NCI-H1092 (cell line): ENCODE data around the gene EIF4E1B.

Source experiments
- DNase-seq: peaks from one replicate; lab custom pipeline; 2025; lab: John Stamatoyannopoulos, UW

The EIF4E1B gene

DNA sequence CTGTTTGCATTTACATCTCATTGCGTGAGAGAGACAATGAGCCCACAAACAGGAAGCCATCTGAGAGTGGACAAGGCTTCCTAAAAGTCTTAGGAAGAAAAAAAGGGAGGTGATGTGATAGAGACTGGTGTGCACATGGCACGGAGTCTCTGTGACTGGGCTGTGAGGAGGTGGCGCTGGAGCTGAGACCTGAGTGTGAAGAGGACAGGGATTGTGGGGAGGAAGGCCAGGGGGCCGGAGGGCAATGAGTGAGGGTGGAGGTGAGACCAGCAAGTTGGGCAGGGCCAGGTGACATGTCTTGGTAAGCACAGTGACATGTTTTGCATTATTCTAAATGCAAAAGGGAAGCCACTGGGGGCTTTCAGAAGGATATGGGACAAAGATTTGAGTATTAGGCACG is 61.9 kb downstream of the EIF4E1B start:
- no peak for DNase-seq

DNA sequence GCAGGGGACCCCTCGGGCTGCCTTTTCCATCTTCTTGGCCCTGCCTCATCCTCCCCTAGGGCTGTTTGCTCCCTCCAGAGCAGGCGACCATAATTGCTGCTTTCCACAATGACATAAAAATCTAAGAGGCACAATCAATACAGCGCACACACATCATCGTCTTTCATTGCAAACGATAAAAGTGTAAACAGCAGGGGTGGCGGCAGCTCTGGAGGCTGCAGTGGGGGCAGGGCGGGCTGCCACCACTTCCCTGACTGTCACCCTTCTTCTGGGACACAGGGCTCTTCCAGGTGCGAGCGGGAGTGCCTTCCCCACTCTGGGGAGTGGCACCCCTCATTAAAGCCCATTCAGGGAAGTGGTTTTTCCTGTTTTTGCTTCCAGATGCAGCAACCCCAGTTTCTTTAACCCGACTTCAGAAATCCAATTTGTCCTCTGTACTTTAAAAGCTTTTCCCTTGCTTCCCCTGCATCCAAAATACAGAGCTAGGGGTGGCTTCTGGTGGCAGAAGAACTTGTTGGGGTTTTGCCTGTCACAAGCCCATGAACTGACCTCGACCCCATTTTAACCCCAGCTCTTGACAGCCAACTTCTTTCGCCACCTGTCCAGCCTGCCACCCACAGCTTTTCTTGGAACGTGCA is 62.5 kb downstream of the EIF4E1B start:
- DNase-seq, result peak; percentile 58

DNA sequence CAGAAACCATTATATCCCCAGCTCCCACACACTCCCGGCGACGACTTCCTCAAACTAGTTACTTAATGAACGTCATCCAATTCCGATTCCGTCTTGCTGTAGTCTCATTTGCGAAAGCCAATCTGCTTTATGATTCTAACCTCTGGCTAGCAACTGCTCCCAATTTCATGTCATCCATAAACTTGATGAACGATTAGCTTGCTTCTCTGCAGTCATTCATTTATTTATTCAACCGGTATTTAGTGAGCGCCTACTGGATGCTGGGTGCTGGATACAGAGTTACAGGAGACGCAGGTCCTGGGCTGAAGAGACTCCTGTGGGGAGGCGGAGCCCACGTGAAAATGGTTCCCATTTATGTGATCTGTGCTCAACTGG is 63.0 kb downstream of the EIF4E1B start:
- no peak for DNase-seq

DNA sequence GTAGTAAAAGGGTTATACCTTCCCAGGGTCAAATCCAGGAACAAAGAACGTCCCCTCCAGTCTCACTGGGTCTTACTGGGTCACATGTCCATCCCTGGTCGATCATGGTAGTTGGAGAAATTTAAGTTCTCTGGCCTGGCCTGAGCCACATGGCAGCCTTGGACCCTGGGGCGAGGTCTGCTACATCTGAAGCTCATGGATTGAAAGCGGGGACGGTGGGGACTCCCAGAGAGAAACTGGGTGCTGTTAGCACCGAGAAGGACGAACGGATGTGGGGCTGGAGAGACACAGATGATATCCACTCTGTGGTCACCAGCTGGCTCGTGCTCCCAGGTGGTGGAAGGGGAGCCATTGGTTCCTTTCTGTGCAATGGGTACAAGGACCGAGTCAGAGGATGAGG is 63.7 kb downstream of the EIF4E1B start:
- DNase-seq, result no peak

DNA sequence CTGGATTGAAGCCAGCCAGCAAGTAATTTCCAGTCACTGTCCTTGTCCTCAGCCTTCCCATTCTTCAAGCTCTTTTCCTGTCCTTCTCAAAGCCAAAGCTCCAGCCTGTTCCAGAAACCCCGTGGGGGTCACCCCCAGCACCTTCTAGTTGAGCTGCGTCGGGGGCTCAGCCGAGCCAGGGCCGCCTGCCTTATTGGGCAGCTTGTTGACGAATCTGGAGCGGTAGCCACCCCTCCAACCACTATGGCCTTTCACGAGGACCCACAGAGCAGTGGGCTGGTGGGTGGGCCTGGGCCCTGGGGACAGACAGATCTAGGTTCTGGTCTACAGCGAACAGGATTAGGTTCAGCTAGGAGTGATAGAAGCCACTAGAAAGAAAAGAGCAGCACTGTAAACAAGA is 64.2 kb downstream of the EIF4E1B start:
- DNase-seq, result no peak

DNA sequence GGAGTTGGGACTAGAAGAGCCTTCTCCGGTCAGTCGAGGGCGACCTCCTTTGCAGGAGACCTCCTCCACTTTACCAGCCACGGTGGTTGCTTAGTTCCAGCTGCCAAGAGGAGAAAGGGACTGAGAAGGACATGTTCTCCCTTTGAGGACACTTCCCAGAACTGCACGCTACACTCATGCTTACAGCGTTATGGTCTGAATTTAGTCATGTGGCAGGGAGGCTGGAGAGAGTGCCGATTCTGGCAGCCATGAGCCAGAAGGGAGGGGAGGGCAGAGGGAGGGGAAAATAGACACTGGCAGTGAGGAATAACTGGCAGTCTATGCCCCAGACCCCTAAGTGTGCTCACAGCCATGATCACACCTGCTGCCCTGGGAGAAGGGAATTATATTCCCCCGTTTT is 64.6 kb downstream of the EIF4E1B start:
- DNase-seq, result no peak
